Spleen (tissue), 11 donors: Measurements from ENCODE around the gene KCP. TPM values are rescaled to one million over a fixed set of nuclear protein-coding genes. Genes with fewer than 3 reads are reported as not detected.

ENCODE experiments used
- DNase-seq: peaks from one replicate; pipeline ENCODE4 v3.0.0-alpha.2; 2020
- H3K27ac ChIP-seq, 8 donors: fragments of 200-600 bp; sonication (generic) in 7 of 8; 1 replicate in 4 of 8; 2 replicates in 4 of 8; pipeline versions ENCODE4 v1.5.0 to v1.8.0; 2016 to 2021; ENCODE audit warnings: inconsistent platforms in 4 of 8, mild to moderate bottlenecking in 4 of 8, moderate library complexity in 1 of 8
- H3K27me3 ChIP-seq, 7 donors: fragments of 200-600 bp; sonication (generic) in 6 of 7; replicated peaks in 1 of 7; 1 replicate in 4 of 7; 2 replicates in 3 of 7; pipeline versions ENCODE4 v1.5.0 to v1.8.0; 2016 to 2021; ENCODE audit warnings: inconsistent platforms in 3 of 7, mild to moderate bottlenecking in 1 of 7
- H3K36me3 ChIP-seq, 6 donors: fragments of 200-600 bp; sonication (generic) in 5 of 6; 1 replicate in 4 of 6; 2 replicates in 2 of 6; pipeline versions ENCODE4 v1.5.0 to v1.8.0; 2016 to 2021; ENCODE audit warnings: inconsistent platforms in 2 of 6
- H3K4me1 ChIP-seq, 6 donors: fragments of 200-600 bp; sonication (generic) in 5 of 6; 1 replicate in 3 of 6; 2 replicates in 3 of 6; pipeline versions ENCODE4 v1.5.0 to v1.8.0; 2016 to 2021; ENCODE audit warnings: inconsistent platforms in 3 of 6
- H3K4me3 ChIP-seq, 8 donors: fragments of 200-600 bp; sonication (generic) in 7 of 8; 1 replicate in 4 of 8; 2 replicates in 4 of 8; pipeline versions ENCODE4 v1.5.0 to v1.8.0; 2016 to 2021; ENCODE audit warnings: inconsistent platforms in 4 of 8, mild to moderate bottlenecking in 4 of 8, moderate library complexity in 2 of 8
- H3K9me3 ChIP-seq, 8 donors: fragments of 200-600 bp; sonication (generic) in 7 of 8; 1 replicate in 4 of 8; 2 replicates in 4 of 8; pipeline versions ENCODE4 v1.5.0 to v1.8.0; 2016 to 2021; ENCODE audit warnings: inconsistent platforms in 4 of 8
- POLR2A ChIP-seq, 3 donors: fragments of 450-650 bp; IDR thresholded peaks; one replicate each; pipeline ENCODE4 v1.5.1; 2017; ENCODE audit warnings: antibody characterized with exemption in 3 of 3, mild to moderate bottlenecking in 1 of 3
- POLR2AphosphoS5 ChIP-seq, 3 donors: sonication (generic); formaldehyde crosslinking; IDR thresholded peaks; one replicate each; pipeline ENCODE4 v1.5.1; 2017; ENCODE audit warnings: antibody characterized with exemption in 3 of 3
- WGBS, 5 donors: extraction: QIAGEN DNeasy Blood & Tissue Kit in 3 of 5; methylation state at CpG; one replicate each; pipeline versions ENCODE4 v1.1.5 to v1.1.7; 2013 to 2018; 5-methylcytosine and 5-hydroxymethylcytosine counted together
- intact Hi-C: fragments of 100-400 bp; cut with DNase I; formaldehyde crosslinking; loops from one replicate; pipeline ENCODE4 v1.15.0; 2023; ENCODE audit warnings: low total_unique reads
- polyA plus RNA-seq, 3 donors: library from polyadenylated mRNA; stranded (reverse); fragments of 200-250 nt; gene quantifications; one replicate each; pipeline ENCODE4 v1.2.1, GENCODE V29; 2013
- total RNA-seq, 7 donors: library from RNA; depleted of rRNA in 3 of 7; stranded (reverse); fragments of >200 nt in 3 of 7; fragmentation: NEBNext Ultra II Directional in 4 of 7; extraction: Animal tissue kit (Norgen Biotek cat#: 25700) in 4 of 7; gene quantifications; one replicate each; pipeline versions ENCODE4 v1.1.0 to v1.2.1, GENCODE V29; 2016 to 2021
- TF ChIP-seq, protein P1 (sequence below), 11 experiments: fragments of 200-600 bp in 7 of 11; fragments of 450-650 bp in 4 of 11; sonication (generic) in 4 of 11; IDR thresholded peaks in 8 of 11; conservative IDR thresholded peaks in 3 of 11; 1 replicate in 7 of 11; 2 replicates in 4 of 11; pipeline versions ENCODE4 v1.4.0 to v1.8.0; 2016 to 2021; ENCODE audit warnings: antibody characterized with exemption in 11 of 11, inconsistent platforms in 4 of 11, mild to moderate bottlenecking in 1 of 11
- donor health status: healthy with polysubstance abuse.
- donor health status: DM: no; HTN: no; CAD: no; lungs with moderate emphysema.
- donor health status: DM: no; HTN: no; CAD: no.
- donor health status: Bipolar disorder and iron deficiency.
- donor health status: healthy.
- donor health status: DM: no; HTN: no; CAD: no.
- donor health status: DM: yes; HTN: yes; CAD: no.

Gene KCP
- total and polyA plus RNA-seq, 10 donors: 0.06 to 2.1 (median 0.71) TPM

DNA sequence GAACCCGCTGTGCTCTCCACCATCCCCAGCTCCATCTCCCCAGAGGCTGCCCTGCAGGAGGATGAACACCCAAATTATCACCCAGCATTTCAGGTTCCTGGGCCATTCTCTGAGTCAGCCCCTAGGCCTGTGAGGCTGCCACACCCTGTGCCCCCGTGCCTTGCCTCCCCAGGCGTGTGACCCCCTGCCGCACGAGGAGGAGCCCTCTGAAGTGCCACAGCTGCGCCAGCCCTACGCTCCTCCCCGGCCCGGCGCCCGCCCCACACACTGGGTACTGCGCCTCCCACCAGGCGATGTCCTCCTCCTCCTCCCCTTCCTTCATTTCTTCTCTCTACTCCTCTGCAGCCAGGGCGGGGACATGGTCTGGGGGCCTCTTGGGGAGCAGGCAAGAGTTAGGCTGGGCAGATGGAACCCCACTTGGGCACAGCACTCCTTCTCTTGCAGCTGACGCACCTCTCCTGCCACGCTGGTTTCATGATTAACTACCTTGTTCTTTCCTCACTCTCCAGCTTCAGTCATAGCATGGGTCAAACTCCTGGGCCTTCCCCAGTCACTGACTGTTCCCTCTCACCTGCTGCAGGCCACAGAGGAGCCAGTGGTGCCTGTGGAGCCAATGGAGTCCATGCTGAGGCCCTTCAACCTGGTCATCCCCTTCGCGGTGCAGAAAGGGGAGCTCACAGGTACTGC is 60.6 kb downstream of the KCP start:
- Histone ChIP-seq H3K4me1 (no peaks in the 10 kb centered on the region), H3K27me3 (peaks cover 0 to 17% (median 0%) of the 10 kb centered on the region in 7 donors), H3K4me3 (no peak overlapping the region), H3K27ac (no peak overlapping the region), H3K9me3 (no peaks in the 10 kb centered on the region), H3K36me3 (no peaks in the 10 kb centered on the region)
- WGBS, 5 donors: 88 to 93% (median 91%) methylated on average over 18 of the region's 18 CpGs
- DNase-seq: no peak
- TF ChIP-seq, protein P1, sequence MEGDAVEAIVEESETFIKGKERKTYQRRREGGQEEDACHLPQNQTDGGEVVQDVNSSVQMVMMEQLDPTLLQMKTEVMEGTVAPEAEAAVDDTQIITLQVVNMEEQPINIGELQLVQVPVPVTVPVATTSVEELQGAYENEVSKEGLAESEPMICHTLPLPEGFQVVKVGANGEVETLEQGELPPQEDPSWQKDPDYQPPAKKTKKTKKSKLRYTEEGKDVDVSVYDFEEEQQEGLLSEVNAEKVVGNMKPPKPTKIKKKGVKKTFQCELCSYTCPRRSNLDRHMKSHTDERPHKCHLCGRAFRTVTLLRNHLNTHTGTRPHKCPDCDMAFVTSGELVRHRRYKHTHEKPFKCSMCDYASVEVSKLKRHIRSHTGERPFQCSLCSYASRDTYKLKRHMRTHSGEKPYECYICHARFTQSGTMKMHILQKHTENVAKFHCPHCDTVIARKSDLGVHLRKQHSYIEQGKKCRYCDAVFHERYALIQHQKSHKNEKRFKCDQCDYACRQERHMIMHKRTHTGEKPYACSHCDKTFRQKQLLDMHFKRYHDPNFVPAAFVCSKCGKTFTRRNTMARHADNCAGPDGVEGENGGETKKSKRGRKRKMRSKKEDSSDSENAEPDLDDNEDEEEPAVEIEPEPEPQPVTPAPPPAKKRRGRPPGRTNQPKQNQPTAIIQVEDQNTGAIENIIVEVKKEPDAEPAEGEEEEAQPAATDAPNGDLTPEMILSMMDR (IDR thresholded peaks at IDR 0.05 in 8 of 11, conservative IDR thresholded peaks at IDR 0.05 in 3 of 11): no peak
- TF ChIP-seq POLR2A (IDR thresholded peaks at IDR 0.05) (no peak), POLR2AphosphoS5 (IDR thresholded peaks at IDR 0.05) (no peak)
- intact Hi-C loops: no loop called here

DNA sequence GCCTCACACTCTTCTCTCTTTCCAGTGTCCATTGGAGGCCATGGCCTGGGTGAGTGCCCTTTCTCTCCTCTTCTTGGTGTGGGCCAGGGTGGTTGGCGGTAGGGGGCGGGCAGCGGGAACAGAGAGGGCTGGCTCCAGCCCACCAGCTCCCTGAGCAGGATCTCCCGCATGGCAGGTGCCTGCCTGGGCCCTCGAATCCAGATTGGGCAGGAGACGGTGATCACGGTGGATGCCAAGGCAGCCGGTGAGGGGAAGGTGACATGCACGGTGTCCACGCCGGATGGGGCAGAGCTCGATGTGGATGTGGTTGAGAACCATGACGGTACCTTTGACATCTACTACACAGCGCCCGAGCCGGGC is 61.4 kb downstream of the KCP start:
- DNase-seq: no peak
- no peaks in the 10 kb centered on the region for H3K9me3 ChIP-seq
- H3K4me3 ChIP-seq: no peak overlapping the region
- no peak overlapping the region for H3K27ac ChIP-seq
- no peaks in the 10 kb centered on the region for H3K36me3 ChIP-seq
- H3K4me1 ChIP-seq: no peaks in the 10 kb centered on the region
- intact Hi-C loops: no loop called here
- peaks cover 0 to 17% (median 0%) of the 10 kb centered on the region in 7 donors for H3K27me3 ChIP-seq
- TF ChIP-seq POLR2A (IDR thresholded peaks at IDR 0.05): no peak
- TF ChIP-seq, protein P1 (IDR thresholded peaks at IDR 0.05 in 8 of 11, conservative IDR thresholded peaks at IDR 0.05 in 3 of 11): no peak
- TF ChIP-seq POLR2AphosphoS5 (IDR thresholded peaks at IDR 0.05): no peak
- 90 to 98% (median 94%) methylated on average over 14 to 16 of the region's 16 CpGs for WGBS, 5 donors

DNA sequence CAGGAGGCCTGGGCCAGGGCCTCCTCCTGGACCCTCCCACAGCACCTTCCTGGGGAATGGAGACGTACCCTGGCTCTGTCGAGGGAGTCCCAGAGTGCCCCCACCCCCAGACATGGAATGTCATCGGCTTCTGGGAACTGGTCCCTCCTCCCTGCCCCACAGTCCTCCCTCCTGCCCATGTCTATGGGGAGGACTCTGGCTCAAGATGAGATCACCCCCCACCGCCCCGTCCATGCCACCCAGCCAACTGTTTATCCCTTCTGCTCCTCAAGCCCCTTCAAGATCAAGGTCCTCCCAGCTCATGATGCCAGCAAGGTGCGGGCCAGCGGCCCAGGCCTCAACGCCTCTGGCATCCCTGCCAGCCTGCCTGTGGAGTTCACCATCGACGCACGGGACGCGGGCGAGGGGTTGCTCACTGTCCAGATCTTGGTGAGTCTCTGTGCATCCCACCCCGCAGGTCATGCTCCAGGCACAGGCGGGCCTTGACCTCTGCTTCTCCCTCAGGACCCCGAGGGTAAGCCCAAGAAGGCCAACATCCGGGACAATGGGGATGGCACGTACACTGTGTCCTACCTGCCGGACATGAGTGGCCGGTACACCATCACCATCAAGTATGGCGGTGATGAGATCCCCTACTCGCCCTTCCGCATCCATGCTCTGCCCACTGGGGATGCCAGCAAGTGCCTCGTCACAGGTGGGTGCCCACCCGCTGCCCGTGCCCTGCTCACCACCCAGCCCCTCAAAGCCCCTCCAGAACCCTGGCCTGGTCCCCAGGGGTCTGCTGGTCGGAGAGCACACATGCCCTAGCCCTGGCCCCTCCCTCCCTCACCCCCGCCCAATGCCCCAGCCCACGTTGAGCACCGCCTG is 62.0 kb downstream of the KCP start:
- H3K27me3 ChIP-seq: peaks cover 0 to 12% (median 0%) of the 10 kb centered on the region in 7 donors
- no peaks in the 10 kb centered on the region for H3K4me1 ChIP-seq
- H3K9me3 ChIP-seq: no peaks in the 10 kb centered on the region
- no peak overlapping the region for H3K4me3 ChIP-seq
- intact Hi-C loops: no loop called here
- TF ChIP-seq, protein P1 (IDR thresholded peaks at IDR 0.05 in 8 of 11, conservative IDR thresholded peaks at IDR 0.05 in 3 of 11): no peak
- no peak for TF ChIP-seq POLR2AphosphoS5 (IDR thresholded peaks at IDR 0.05)
- no peak for TF ChIP-seq POLR2A (IDR thresholded peaks at IDR 0.05)
- H3K36me3 ChIP-seq: no peaks in the 10 kb centered on the region
- 91 to 93% (median 93%) methylated on average over 22 to 31 of the region's 31 CpGs for whole genome bisulfite sequencing, 5 donors
- DNase-seq: no peak
- no peak overlapping the region for H3K27ac ChIP-seq

DNA sequence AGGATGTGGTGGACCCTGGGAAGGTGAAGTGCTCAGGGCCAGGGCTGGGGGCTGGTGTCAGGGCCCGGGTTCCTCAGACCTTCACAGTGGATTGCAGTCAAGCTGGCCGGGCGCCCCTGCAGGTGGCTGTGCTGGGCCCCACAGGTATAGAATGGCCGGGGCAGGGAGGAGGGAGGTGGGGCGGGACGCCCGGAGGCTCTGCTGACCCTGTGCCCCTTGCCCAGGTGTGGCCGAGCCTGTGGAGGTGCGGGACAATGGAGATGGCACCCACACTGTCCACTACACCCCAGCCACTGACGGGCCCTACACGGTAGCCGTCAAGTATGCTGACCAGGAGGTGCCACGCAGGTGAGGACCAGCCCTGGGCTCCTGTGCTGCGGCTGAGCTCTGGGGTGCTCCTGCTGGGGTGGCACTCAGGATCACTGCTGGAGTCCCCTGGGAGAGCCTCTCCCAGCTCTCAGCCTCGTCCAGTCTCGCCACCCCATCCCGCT is 62.7 kb downstream of the KCP start:
- Histone ChIP-seq H3K27me3 (peaks cover 0 to 6% (median 0%) of the 10 kb centered on the region in 7 donors), H3K36me3 (no peaks in the 10 kb centered on the region), H3K27ac (no peak overlapping the region), H3K9me3 (no peaks in the 10 kb centered on the region), H3K4me1 (no peaks in the 10 kb centered on the region), H3K4me3 (no peak overlapping the region)
- 93 to 97% (median 94%) methylated on average over 14 to 17 of the region's 17 CpGs for WGBS, 5 donors
- no peak for DNase-seq
- TF ChIP-seq POLR2A (IDR thresholded peaks at IDR 0.05) (no peak), POLR2AphosphoS5 (IDR thresholded peaks at IDR 0.05) (no peak)
- TF ChIP-seq, protein P1 (IDR thresholded peaks at IDR 0.05 in 8 of 11, conservative IDR thresholded peaks at IDR 0.05 in 3 of 11): no peak
- intact Hi-C loops: no loop called here
